Stimulated activated CD4-positive, alpha-beta T cell treated with anti-CD3 and anti-CD28 coated beads, Interleukin-4, amount 100 ng/mL, for 48 hours (primary cell): ENCODE measurements around the gene SCAP.
A peak's percentile ranks its signal among the peaks of the same experiment; 100 is the strongest.

Experiments
- DNase-seq, 2 donors: peaks; one replicate each; pipeline ENCODE4 v3.0.0-alpha.2; 2020; ENCODE audit warnings: low read depth in 2 of 2

Gene SCAP

GRCh38 chr3:47431225-47431624 lies 44.5 kb downstream of the SCAP start:
- DNase-seq = no peak

- no peak for DNase-seq
Measured at GRCh38 chr3:47430606-47431005, 45.1 kb downstream of the SCAP start.

- no peak for DNase-seq
Measured at GRCh38 chr3:47429476-47430270, 46.1 kb downstream of the SCAP start.

DNA sequence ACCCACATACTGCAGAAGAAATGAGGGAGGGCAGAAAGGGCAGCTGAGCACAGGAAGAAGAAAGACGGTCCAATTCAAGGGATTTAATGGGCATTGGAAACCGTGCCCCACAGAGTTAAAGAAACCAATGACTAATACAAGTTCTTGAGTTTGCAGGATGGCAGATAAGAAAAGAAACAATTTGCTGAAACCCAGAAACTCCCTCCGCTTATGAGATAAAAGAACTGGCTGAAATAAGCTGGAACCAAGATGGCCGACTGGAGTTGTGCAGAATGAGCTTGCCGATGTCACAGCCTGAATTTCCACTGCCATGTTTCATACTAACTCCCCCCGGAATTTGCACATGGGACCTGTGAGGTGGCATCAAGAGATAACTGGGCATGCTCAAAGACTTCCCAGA lies 47.1 kb downstream of the SCAP start:
- no peak for DNase-seq

- DNase-seq = no peak
Measured at GRCh38 chr3:47427866-47428265, 47.9 kb downstream of the SCAP start.

DNA sequence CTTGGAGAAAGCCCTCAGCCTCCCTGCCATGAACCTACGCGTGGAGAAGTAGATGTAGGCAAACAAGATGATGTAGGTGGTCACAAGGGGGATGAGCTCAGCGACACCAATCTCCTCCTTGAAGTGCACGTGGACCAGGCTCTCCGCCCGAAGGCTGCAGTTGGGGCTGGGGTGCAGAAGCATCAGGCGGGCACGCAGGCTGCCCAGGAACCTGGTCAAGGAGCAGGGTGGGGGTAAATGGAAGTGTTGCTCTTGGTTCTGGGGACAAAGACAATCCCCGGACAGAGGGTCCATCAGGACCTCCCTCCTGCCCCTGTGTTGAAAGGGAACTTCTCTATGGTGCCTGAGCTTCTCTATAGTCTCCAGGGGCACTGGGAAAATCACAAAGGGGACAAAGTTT lies 49.8 kb downstream of the SCAP start:
- no peak for DNase-seq

- DNase-seq = no peak
Measured at GRCh38 chr3:47425383-47425778, 50.4 kb downstream of the SCAP start.

- no peak for DNase-seq
Measured at GRCh38 chr3:47424434-47425382, 51.0 kb downstream of the SCAP start.

DNA sequence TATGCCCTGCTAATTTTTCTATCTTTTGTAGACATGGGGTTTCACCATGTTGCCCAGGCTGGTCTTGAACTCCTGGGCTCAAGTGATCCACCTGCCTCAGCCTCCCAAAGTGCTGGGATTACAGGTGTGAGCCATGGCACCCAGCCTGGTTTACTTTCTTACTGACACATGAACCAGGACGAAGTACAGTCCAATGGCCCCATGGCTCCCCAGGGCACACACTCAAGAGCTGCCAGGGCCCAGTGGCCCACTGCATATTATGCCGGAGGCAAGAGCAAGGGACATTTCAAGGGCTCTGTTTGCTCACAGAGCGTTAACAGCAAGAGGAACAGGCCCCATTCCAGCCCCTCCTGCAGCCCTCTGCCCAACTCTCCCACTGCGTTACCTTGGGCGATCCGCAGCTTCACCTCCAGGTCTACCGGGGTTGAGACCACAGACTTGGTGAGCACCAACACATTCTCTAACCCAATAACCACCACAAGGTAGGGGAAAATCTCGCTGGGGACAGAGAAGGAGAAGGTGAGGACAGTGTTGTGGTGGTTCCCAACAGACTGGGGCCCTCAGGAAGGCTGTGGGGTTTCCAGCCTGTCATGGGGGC lies 52.1 kb downstream of the SCAP start:
- no peak for DNase-seq

DNA sequence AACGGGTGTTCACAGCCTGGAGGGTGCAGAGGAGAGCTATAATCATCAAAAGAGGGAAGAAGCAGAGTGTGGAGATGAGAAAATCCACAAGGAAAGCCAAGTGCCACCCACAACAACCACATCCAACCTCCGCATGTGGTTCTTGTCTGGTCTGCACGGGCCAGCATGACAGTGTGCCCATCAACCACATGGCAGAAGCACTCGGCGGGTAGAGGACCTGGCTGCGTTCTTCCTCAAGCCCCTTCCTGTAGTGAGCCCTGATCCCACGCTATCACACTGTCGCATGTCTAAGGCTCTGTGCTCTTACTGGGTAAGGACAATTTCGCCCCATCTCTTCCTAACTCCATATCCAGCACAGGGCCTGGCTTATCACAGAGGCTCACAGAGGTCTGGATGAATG lies 53.0 kb downstream of the SCAP start:
- no peak for DNase-seq

DNA sequence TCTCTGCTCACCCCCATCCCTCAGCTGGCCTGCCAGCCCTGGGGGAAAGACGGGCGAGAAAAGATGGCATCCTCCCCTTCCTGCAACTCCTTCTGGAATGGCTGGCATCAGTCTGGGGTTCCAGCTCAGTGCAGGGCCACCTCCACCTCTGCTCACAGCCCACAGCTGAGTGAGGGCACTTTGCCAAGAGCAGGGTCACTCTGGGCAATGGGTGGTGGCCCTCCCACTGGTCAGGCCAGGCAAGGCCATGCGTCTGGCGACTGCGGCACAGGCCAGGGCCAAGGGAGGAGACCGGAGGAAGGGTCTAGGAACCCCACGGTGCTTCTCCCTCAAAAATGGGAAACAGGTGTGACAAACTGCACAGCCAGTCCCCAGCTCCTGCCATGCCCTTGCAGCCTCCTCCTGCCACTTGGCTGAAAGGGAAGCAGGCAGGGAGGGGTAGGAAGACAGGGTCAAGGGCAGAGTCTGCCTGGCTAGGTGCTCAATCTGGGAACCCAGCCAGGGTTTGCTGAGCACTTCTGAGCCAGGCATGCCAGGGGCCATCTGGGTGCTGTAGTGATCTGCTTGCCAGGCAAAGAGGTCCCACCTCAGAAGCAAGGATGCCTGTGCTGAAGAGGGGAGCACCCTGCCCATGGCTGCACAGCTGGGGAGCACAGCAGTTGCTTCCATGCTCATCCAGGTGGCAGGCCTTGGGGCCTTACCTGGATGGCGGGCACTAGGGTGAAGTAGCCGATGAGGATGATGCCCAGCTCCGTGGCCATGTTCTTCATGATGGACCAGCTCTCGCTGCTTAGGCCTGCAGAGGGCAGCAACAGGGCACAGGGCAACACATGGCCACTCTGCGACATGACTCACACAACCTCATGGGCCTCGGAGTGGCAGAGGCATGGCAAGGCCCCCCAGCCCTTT lies 53.7 kb downstream of the SCAP start:
- DNase-seq = peak in 1 of 2 donors; percentile 18

- peak; percentile 86 to 90 for DNase-seq
Measured at GRCh38 chr3:47420511-47421484, 54.9 kb downstream of the SCAP start.

DNA sequence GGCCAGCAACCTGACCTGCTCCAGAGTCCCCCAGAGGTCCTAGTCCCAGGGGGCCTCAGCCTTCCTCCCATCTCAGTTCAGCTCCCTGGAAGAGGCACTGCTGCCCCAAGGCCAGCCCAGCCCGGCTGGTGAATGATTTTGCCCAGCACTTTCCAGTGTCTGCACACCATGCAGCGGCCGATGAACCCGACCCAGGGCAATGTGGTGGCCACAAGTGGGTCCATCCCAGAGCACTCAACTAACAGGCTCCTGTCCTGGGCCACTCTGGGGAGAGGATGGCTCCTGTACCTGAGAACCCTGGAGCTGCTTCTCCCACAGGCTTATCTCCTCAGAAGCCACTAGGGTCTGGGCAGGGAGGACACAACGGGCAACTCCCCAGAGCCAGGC lies 55.7 kb downstream of the SCAP start:
- no peak for DNase-seq

- DNase-seq = no peak
Measured at GRCh38 chr3:47419083-47420043, 56.4 kb downstream of the SCAP start.

GRCh38 chr3:47418167-47419082 lies 57.3 kb downstream of the SCAP start:
- no peak for DNase-seq

GRCh38 chr3:47416041-47416440 lies 59.7 kb downstream of the SCAP start:
- no peak for DNase-seq

DNA sequence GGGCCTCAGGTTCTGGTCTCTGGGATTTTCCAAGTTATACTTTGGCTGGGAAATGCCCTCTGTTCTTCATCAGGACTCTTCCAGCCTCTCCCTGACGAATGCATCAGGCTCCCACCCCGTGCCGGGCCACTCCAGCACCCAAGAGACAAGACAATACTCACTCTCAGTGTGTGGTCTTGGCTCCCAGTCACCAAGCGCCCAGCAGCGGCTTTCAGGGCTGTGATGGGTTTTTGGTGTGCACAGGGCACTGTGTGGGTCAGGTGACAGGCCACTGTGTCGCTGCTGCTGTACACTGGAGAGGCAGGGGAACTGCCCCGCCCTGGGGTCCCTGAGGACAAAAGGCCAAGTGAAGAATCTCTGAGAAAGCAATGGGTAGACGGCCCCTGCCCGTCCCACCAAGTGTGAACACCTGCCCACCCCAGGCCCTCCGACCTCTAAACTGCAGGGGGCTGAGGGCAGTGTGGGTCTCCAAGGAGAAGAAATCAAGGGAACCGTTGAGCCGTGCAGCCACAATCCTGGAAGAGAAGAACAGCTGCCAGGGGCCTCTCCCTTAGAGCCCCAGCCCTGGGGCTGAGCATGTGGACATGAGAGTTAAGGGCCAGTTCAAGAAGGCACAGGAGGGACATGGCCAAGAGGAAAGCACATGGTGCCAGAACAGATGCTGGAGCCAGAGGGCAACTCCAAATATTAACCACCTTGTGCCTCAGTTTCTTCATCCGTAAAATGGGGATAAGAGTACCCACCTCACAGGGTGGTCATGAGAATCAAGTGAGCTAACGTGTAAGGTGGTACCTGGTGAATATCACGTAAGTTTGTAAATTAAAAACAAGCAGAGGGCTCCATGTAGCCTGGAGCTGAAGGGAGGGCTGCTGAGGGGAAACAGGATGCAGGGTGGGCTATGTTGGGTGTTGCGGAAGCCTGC lies 60.8 kb downstream of the SCAP start:
- no peak for DNase-seq
